Neural cell (in vitro differentiated cells): Measurements from ENCODE around the gene TOR4A.

Experiments used
- EP300 ChIP-seq: fragments of 450-650 bp; conservative IDR thresholded peaks from 2 replicates; pipeline ENCODE4 v1.6.1; 2014; ENCODE audit warnings: antibody characterized with exemption, mild to moderate bottlenecking, moderate library complexity; ENCODE audit not compliant: poor library complexity, severe bottlenecking
- TAF1 ChIP-seq: IDR thresholded peaks from 2 replicates; pipeline ENCODE4 v1.6.1; 2012; ENCODE audit warnings: low read depth
- TF ChIP-seq, protein P1 (sequence below): fragments of 450-650 bp; IDR thresholded peaks from 2 replicates; pipeline ENCODE4 v1.5.1; 2014; ENCODE audit warnings: antibody characterized with exemption, mild to moderate bottlenecking, moderate library complexity; ENCODE audit not compliant: poor library complexity, severe bottlenecking

DNA sequence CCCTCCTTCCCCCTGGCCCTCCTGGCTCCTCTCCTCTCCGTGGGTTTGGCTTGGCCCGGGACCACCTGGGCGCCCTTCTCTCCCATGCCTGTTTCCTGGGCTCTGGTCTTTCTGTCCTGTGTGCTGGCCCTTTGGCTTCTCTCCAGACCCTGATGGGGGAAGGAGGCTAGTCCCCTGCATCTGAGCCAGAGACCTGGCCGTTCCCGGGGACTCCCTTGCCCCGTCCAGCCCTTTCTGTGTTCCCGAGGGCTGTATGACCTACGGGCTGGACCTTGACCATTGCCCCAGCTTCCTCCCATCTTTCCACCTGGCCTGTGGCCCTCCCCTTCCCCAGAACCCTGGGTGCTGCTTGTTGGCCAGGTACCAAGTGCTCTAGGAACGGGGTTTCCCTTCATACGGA lies 14.0 kb upstream of the TOR4A start:
- TF ChIP-seq, protein P1, sequence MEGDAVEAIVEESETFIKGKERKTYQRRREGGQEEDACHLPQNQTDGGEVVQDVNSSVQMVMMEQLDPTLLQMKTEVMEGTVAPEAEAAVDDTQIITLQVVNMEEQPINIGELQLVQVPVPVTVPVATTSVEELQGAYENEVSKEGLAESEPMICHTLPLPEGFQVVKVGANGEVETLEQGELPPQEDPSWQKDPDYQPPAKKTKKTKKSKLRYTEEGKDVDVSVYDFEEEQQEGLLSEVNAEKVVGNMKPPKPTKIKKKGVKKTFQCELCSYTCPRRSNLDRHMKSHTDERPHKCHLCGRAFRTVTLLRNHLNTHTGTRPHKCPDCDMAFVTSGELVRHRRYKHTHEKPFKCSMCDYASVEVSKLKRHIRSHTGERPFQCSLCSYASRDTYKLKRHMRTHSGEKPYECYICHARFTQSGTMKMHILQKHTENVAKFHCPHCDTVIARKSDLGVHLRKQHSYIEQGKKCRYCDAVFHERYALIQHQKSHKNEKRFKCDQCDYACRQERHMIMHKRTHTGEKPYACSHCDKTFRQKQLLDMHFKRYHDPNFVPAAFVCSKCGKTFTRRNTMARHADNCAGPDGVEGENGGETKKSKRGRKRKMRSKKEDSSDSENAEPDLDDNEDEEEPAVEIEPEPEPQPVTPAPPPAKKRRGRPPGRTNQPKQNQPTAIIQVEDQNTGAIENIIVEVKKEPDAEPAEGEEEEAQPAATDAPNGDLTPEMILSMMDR = no peak
- no peak for TF ChIP-seq EP300
- no peak for TF ChIP-seq TAF1
